ENCODE results near the gene PRRT1. TPM values are rescaled to one million over a fixed set of nuclear protein-coding genes. Genes with fewer than 3 reads are reported as not detected.

Gene PRRT1
- polyA plus RNA-seq, 1 donor (not counting 4 experiments of a cell fraction or from before 2014, with no cell fraction given) = 0.09 TPM

DNA sequence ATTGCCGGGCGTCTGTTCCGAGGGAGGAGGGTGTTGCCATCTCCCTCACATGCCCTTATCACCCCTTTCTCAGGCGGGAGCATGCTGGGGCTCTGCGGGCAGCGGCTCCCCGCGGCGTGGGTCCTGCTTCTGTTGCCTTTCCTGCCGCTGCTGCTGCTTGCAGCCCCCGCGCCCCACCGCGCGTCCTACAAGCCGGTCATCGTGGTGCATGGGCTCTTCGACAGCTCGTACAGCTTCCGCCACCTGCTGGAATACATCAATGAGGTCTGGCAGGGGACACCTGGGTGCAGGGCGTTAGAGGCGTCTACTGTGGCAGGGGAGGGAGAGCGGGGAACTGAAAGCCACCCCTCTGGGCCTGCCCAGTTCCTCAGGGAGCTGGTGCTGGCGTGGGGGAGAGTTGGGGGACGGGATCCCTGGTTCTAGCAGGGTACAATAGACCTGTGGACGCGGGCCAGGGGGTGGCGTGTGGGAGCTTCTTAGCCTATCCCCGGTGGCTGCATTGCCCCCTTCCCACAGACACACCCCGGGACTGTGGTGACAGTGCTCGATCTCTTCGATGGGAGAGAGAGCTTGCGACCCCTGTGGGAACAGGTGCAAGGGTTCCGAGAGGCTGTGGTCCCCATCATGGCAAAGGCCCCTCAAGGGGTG is 2.9 kb upstream of the PRRT1 start:
- no peak for DNase-seq (ENCODE audit: low read depth, low spot score)
- Histone ChIP-seq H2AFZ (ENCODE audit: control insufficient read depth, low read length) (peak overlapping the region; percentile 97), H3K4me1 (ENCODE audit: control insufficient read depth, extremely low read depth, insufficient read depth, low read length) (peaks cover 20% of the 10 kb centered on the region), H3K79me2 (ENCODE audit: control insufficient read depth, insufficient read depth, low read length) (peaks cover 2% of the 10 kb centered on the region), H3K27me3 (ENCODE audit: control insufficient read depth, extremely low read depth, insufficient read depth, low read length) (no peaks in the 10 kb centered on the region), H3K4me3 (ENCODE audit: control insufficient read depth in 2 of 3, extremely low read depth in 1 of 3, insufficient read depth in 2 of 3, low read depth in 1 of 3, low read length in 3 of 3) (peak overlapping the region; percentile 71 to 99 (median 96)), H3K27ac (ENCODE audit: control insufficient read depth, insufficient read depth, low read length) (peak overlapping the region; percentile 81), H3K9ac (ENCODE audit: control insufficient read depth, extremely low read depth, insufficient read depth, low read length) (peak overlapping the region; percentile 92), H3K9me3 (ENCODE audit: control insufficient read depth, low read depth, low read length) (no peaks in the 10 kb centered on the region), H3K9me1 (ENCODE audit: control insufficient read depth, extremely low read depth, insufficient read depth, low read length) (no peaks in the 10 kb centered on the region), H4K20me1 (ENCODE audit: control insufficient read depth, extremely low read depth, insufficient read depth, low read length) (no peaks in the 10 kb centered on the region), H3K4me2 (ENCODE audit: control insufficient read depth, extremely low read depth, insufficient read depth, low read depth, low read length) (peak overlapping the region; percentile 99), H3K36me3 (ENCODE audit: control insufficient read depth in 2 of 2, extremely low read depth in 1 of 2, insufficient read depth in 2 of 2, low read length in 2 of 2) (peaks cover 3 to 15% of the 10 kb centered on the region in 2 experiments)
- no peak for FAIRE-seq
- dilution Hi-C loops (cut with MboI; ENCODE audit: extremely low pct_ligation_motif_present, low sequenced_read_pairs) = no loop called here
- no peak for TF ChIP-seq EZH2 (IDR thresholded peaks at IDR 0.05; ENCODE audit: low read length)
- TF ChIP-seq, protein P1, sequence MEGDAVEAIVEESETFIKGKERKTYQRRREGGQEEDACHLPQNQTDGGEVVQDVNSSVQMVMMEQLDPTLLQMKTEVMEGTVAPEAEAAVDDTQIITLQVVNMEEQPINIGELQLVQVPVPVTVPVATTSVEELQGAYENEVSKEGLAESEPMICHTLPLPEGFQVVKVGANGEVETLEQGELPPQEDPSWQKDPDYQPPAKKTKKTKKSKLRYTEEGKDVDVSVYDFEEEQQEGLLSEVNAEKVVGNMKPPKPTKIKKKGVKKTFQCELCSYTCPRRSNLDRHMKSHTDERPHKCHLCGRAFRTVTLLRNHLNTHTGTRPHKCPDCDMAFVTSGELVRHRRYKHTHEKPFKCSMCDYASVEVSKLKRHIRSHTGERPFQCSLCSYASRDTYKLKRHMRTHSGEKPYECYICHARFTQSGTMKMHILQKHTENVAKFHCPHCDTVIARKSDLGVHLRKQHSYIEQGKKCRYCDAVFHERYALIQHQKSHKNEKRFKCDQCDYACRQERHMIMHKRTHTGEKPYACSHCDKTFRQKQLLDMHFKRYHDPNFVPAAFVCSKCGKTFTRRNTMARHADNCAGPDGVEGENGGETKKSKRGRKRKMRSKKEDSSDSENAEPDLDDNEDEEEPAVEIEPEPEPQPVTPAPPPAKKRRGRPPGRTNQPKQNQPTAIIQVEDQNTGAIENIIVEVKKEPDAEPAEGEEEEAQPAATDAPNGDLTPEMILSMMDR (optimal IDR thresholded peaks at IDR 0.05 in 1 of 3, IDR thresholded peaks at IDR 0.05 in 1 of 3, conservative IDR thresholded peaks at IDR 0.05 in 1 of 3; ENCODE audit: extremely low read depth in 1 of 3, insufficient read depth in 2 of 3, low read length in 3 of 3) = peak; percentile 57 to 84 (median 74)

DNA sequence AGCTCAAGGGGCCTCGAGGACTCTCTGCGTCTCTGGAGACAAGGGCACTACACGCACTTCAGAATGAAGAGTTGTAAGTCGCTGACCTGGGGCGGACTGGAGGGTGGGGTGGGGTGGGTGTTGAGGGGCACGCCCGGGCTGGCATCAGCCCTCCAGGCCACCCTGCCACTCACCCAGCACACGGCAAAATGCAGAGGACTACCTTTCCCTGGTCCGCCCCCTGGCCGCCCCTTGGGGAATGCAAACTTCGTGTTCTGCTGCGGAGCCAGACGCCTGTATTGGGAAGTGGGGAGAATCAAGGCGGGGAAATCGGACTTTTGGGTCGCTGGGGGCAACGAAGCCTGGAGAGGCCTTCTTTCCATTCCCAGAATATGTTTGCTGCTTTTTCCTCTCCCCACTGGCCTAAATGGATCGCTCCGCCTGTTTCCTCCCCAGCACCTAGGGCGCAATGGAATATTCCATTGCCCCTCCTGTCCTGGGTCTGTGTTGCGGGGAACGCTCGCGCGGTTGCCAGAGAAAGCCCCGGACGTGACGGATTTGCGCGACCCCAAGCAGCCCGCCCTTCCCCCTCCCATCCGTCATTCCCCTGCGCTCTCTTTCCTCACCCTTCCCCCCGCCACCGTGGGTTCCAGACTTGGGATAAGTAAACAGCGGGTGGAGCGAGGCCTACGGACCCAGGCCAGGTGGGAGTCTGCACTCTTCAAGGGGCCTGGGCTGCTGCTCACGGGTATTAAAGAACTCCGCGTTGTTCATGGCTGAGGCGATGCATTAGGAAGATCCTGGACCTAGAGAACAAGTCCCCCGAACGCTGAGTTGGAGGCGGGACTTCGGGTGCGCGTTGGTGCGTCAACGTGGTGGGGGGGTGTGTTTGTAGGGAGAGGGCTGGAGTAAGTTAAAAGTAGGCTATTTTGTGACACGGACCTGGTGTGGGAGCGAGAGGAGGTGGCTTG is 2.1 kb upstream of the PRRT1 start, which contains the start of gene PPT2:
Gene PPT2 (plus strand): TSS at position 578 of the 950 bp plus-strand sequence. CDS start 454 bp downstream, outside the sequence.
- Histone ChIP-seq H2AFZ (ENCODE audit: control insufficient read depth, low read length) (peak within 1 kb of the TSS; percentile 97), H3K4me1 (ENCODE audit: control insufficient read depth, extremely low read depth, insufficient read depth, low read length) (peaks cover 20% of the 10 kb centered on the region), H3K9me1 (ENCODE audit: control insufficient read depth, extremely low read depth, insufficient read depth, low read length) (no peaks in the 10 kb centered on the region), H3K27me3 (ENCODE audit: control insufficient read depth, extremely low read depth, insufficient read depth, low read length) (no peaks in the 10 kb centered on the region), H3K9me3 (ENCODE audit: control insufficient read depth, low read depth, low read length) (no peaks in the 10 kb centered on the region), H3K36me3 (ENCODE audit: control insufficient read depth in 2 of 2, extremely low read depth in 1 of 2, insufficient read depth in 2 of 2, low read length in 2 of 2) (peaks cover 3 to 15% of the 10 kb centered on the region in 2 experiments), H3K27ac (ENCODE audit: control insufficient read depth, insufficient read depth, low read length) (peak within 1 kb of the TSS; percentile 81), H3K4me3 (ENCODE audit: control insufficient read depth in 2 of 3, extremely low read depth in 1 of 3, insufficient read depth in 2 of 3, low read depth in 1 of 3, low read length in 3 of 3) (peak within 1 kb of the TSS; percentile 71 to 99 (median 96)), H3K79me2 (ENCODE audit: control insufficient read depth, insufficient read depth, low read length) (peaks cover 2% of the 10 kb centered on the region), H4K20me1 (ENCODE audit: control insufficient read depth, extremely low read depth, insufficient read depth, low read length) (no peaks in the 10 kb centered on the region), H3K9ac (ENCODE audit: control insufficient read depth, extremely low read depth, insufficient read depth, low read length) (peak within 1 kb of the TSS; percentile 92), H3K4me2 (ENCODE audit: control insufficient read depth, extremely low read depth, insufficient read depth, low read depth, low read length) (peak within 1 kb of the TSS; percentile 99)
- dilution Hi-C loops (cut with MboI; ENCODE audit: extremely low pct_ligation_motif_present, low sequenced_read_pairs) = no loop called here
- no peak for FAIRE-seq
- TF ChIP-seq, protein P1 (optimal IDR thresholded peaks at IDR 0.05 in 1 of 3, IDR thresholded peaks at IDR 0.05 in 1 of 3, conservative IDR thresholded peaks at IDR 0.05 in 1 of 3; ENCODE audit: extremely low read depth in 1 of 3, insufficient read depth in 2 of 3, low read length in 3 of 3) = peak; percentile 10 to 21 (median 10)
- TF ChIP-seq EZH2 (IDR thresholded peaks at IDR 0.05; ENCODE audit: low read length) = no peak
- no peak for DNase-seq (ENCODE audit: low read depth, low spot score)
